GM12864 (cell line): Measurements from ENCODE around the gene SLC13A3.

ENCODE experiments used
- DNase-seq: peaks from one replicate; pipeline ENCODE4 v3.0.0-alpha.2; 2011; ENCODE audit warnings: low read depth
- H3K4me3 ChIP-seq: 2 replicates; pipeline ENCODE4 v1.5.1; 2011; ENCODE audit warnings: mild to moderate bottlenecking, low read depth, low read length, control low read depth
- CTCF ChIP-seq: IDR thresholded peaks from 2 replicates; pipeline ENCODE4 v1.5.1; 2011; ENCODE audit warnings: low read depth, mild to moderate bottlenecking, moderate library complexity, low read length, control low read depth, inconsistent platforms; ENCODE audit errors: missing control alignments

The SLC13A3 gene

GRCh38 chr20:46592580-46593362, 58.5 kb downstream of the SLC13A3 start:
- no peak overlapping the region for H3K4me3 ChIP-seq
- peak; percentile 48 for TF ChIP-seq CTCF
- DNase-seq = no peak

- H3K4me3 ChIP-seq = no peak overlapping the region
- TF ChIP-seq CTCF = no peak
- no peak for DNase-seq
Measured at GRCh38 chr20:46590443-46590842, 60.8 kb downstream of the SLC13A3 start.

- DNase-seq = no peak
- H3K4me3 ChIP-seq = no peak overlapping the region
- no peak for TF ChIP-seq CTCF
Measured at GRCh38 chr20:46588532-46589511, 62.4 kb downstream of the SLC13A3 start.

- H3K4me3 ChIP-seq = no peak overlapping the region
- DNase-seq = no peak
- no peak for TF ChIP-seq CTCF
Measured at GRCh38 chr20:46587986-46588385, 63.3 kb downstream of the SLC13A3 start.

GRCh38 chr20:46586724-46587123, 64.5 kb downstream of the SLC13A3 start:
- H3K4me3 ChIP-seq = no peak overlapping the region
- TF ChIP-seq CTCF = no peak
- no peak for DNase-seq

GRCh38 chr20:46584508-46584907, 66.8 kb downstream of the SLC13A3 start:
- TF ChIP-seq CTCF = no peak
- no peak for DNase-seq
- no peak overlapping the region for H3K4me3 ChIP-seq
